Measurements from ENCODE around the gene CD34.

The CD34 gene

DNA sequence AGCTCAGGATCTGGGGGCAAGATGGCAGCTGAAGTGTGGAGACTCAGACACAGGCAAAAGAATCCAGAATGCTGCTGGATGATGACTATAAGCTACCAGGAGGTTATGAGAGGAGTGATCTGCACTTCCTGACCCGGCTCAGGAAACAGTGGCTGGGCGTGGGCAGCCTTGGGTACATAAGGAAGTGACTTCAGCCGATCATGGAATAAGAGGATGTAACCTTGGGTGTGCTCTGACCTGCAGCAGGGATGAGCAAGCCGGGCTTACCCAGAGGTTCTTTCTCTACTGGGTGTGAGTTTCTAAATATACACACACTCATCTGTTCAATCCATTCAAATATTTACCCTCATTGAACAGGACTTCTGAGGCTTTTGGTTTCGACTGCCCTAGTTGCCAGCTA is 62.7 kb downstream of the CD34 start:
- Histone ChIP-seq H3K27me3 (ENCODE audit: insufficient read depth, low read depth, severe bottlenecking) (no peaks in the 10 kb centered on the region), H3K36me3 (peaks cover 26% of the 10 kb centered on the region), H3K4me3 (ENCODE audit: low read depth, low read length) (no peak overlapping the region), H3K27ac (no peak overlapping the region), H3K9me3 (ENCODE audit: severe bottlenecking) (no peaks in the 10 kb centered on the region)
- no peak for DNase-seq
- TF ChIP-seq, protein P1, sequence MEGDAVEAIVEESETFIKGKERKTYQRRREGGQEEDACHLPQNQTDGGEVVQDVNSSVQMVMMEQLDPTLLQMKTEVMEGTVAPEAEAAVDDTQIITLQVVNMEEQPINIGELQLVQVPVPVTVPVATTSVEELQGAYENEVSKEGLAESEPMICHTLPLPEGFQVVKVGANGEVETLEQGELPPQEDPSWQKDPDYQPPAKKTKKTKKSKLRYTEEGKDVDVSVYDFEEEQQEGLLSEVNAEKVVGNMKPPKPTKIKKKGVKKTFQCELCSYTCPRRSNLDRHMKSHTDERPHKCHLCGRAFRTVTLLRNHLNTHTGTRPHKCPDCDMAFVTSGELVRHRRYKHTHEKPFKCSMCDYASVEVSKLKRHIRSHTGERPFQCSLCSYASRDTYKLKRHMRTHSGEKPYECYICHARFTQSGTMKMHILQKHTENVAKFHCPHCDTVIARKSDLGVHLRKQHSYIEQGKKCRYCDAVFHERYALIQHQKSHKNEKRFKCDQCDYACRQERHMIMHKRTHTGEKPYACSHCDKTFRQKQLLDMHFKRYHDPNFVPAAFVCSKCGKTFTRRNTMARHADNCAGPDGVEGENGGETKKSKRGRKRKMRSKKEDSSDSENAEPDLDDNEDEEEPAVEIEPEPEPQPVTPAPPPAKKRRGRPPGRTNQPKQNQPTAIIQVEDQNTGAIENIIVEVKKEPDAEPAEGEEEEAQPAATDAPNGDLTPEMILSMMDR (IDR thresholded peaks at IDR 0.05; ENCODE audit: low read depth, low read length): no peak

DNA sequence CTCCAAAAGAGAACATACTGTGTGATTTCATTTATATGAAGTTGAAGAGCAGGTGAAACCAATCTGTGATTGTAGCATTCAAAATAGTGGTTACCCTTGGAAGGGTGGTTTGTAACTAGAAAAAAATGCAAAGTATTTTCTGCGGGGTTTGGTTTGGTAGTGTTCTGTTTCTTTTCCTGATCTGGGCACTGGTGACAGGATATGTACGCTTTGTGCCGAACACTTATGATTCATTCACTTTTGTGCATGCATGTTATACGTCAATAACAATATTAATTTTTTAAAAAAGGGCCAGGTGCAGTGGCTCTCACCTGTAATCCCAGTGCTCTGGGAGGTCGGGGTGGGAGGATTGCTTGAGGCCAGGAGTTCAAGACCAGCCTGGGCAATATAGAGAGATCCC is 63.8 kb downstream of the CD34 start:
- Histone ChIP-seq H3K27ac (no peak overlapping the region), H3K27me3 (ENCODE audit: insufficient read depth, low read depth, severe bottlenecking) (no peaks in the 10 kb centered on the region), H3K9me3 (ENCODE audit: severe bottlenecking) (no peaks in the 10 kb centered on the region), H3K36me3 (peaks cover 26% of the 10 kb centered on the region), H3K4me3 (ENCODE audit: low read depth, low read length) (no peak overlapping the region)
- DNase-seq: no peak
- TF ChIP-seq, protein P1 (IDR thresholded peaks at IDR 0.05; ENCODE audit: low read depth, low read length): no peak

DNA sequence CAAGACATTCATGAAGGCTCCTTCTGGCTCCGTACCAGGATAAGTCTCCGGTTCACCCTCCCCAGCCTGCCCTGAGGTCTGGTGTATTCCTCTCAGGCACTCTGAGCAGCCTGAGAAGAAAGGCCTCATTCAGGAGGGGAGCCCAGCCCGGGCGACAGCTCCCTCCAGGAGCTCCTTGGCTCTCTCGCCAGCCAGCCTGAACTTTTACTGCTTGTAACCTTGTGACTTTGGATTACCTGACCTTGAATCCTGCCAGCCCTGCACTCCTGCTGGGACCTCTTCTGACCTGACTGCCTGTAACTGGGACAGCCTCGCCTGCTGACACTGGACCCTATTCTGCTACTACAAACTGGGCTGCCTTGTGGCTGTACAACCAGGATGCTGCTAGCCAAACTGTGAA is 65.8 kb downstream of the CD34 start:
- H3K4me3 ChIP-seq (ENCODE audit: low read depth, low read length): no peak overlapping the region
- H3K27ac ChIP-seq: no peak overlapping the region
- H3K27me3 ChIP-seq (ENCODE audit: insufficient read depth, low read depth, severe bottlenecking): no peaks in the 10 kb centered on the region
- TF ChIP-seq, protein P1 (IDR thresholded peaks at IDR 0.05; ENCODE audit: low read depth, low read length): no peak
- H3K36me3 ChIP-seq: peaks cover 16% of the 10 kb centered on the region
- no peak for DNase-seq
- no peaks in the 10 kb centered on the region for H3K9me3 ChIP-seq (ENCODE audit: severe bottlenecking)

DNA sequence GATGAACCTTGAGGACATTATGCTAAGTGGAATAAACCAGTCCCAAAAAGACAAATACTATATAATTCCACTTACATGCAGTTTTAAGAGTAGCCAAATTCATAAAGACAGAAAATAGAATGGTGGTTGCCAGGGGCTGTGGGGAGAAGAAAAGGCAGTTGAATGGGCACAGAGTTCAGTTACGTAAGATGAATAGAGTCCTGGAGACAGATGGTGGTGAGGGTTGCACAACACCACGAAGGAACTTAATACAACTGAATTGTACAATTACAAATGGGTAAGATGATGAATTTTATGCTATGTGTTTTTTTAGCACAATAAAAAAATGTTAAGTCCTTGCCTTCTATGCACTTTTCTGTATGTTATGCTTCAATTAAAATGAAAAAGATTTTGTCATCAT is 66.6 kb downstream of the CD34 start:
- TF ChIP-seq, protein P1 (IDR thresholded peaks at IDR 0.05; ENCODE audit: low read depth, low read length): no peak
- Histone ChIP-seq H3K27me3 (ENCODE audit: insufficient read depth, low read depth, severe bottlenecking) (no peaks in the 10 kb centered on the region), H3K27ac (no peak overlapping the region), H3K9me3 (ENCODE audit: severe bottlenecking) (no peaks in the 10 kb centered on the region), H3K36me3 (peaks cover 14% of the 10 kb centered on the region), H3K4me3 (ENCODE audit: low read depth, low read length) (no peak overlapping the region)
- no peak for DNase-seq

DNA sequence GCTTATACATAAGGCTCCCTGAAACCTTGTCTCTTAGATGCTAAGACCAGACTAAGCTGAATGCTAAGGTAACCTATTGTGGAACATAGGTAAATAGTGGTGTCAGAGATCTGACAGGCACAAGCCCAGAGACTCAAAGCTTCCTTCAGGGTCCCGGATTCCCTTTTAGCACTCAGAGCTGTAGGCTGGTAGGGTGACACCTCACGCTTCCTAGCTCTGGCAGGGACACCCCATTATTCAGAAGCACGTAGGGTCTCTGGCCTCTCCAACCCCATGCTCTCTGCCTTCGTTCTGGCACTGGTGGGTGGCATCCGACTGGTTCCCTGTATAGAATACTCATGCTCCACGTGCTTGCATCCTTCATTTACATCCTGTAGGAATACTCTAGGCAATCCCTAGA is 68.4 kb downstream of the CD34 start:
- DNase-seq: no peak
- H3K9me3 ChIP-seq (ENCODE audit: severe bottlenecking): no peaks in the 10 kb centered on the region
- no peaks in the 10 kb centered on the region for H3K27me3 ChIP-seq (ENCODE audit: insufficient read depth, low read depth, severe bottlenecking)
- no peak overlapping the region for H3K4me3 ChIP-seq (ENCODE audit: low read depth, low read length)
- H3K27ac ChIP-seq: no peak overlapping the region
- TF ChIP-seq, protein P1 (IDR thresholded peaks at IDR 0.05; ENCODE audit: low read depth, low read length): no peak
- H3K36me3 ChIP-seq: peaks cover 5% of the 10 kb centered on the region; the same call in 1 of the 2 replicates

DNA sequence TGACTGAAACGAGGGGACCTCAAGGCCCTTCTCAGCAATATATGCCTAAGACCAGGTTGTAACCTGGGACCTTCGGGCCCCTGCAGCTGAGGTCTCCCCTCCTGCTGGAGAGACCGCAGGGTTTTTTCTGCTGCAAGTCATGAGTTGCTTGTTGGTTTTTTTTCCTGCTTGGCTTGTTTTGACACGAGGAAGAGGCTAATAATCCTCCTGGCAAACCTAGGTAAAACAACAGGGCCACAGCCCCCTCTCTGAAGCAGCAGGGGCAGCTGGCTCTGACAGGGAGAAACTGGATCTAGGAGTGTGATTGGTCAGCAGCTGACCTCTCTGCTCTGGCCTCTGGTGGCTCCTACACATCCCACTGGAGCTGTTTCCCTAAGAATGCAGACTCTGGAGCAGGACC is 69.0 kb downstream of the CD34 start:
- TF ChIP-seq, protein P1 (IDR thresholded peaks at IDR 0.05; ENCODE audit: low read depth, low read length): no peak
- H3K27ac ChIP-seq: no peak overlapping the region
- no peak for DNase-seq
- H3K36me3 ChIP-seq: peaks cover 5% of the 10 kb centered on the region; the same call in 1 of the 2 replicates
- no peaks in the 10 kb centered on the region for H3K9me3 ChIP-seq (ENCODE audit: severe bottlenecking)
- H3K27me3 ChIP-seq (ENCODE audit: insufficient read depth, low read depth, severe bottlenecking): no peaks in the 10 kb centered on the region
- H3K4me3 ChIP-seq (ENCODE audit: low read depth, low read length): no peak overlapping the region
